K562 (cell line): ENCODE results near the gene NRXN2. TPM values are rescaled to one million over a fixed set of nuclear protein-coding genes. Genes with fewer than 3 reads are reported as not detected.

ENCODE experiments used
- ATF1 ChIP-seq, 2 experiments: fragments of 450-650 bp in 1 of 2; IDR thresholded peaks; 2 replicates each; pipeline ENCODE4 v1.6.1; 2016; ENCODE audit warnings: missing compliant biosample characterization in 1 of 2, missing genetic modification characterization in 1 of 2
- BRD4 ChIP-seq: fragments of 200-600 bp; sonication (generic); IDR thresholded peaks from 2 replicates; pipeline ENCODE4 v1.6.1; 2017; ENCODE audit warnings: inconsistent platforms
- CREB1 ChIP-seq, 2 experiments: sonication (generic) in 1 of 2; formaldehyde crosslinking in 1 of 2; IDR thresholded peaks; 2 replicates each; pipeline versions ENCODE4 v1.6.1 to v1.8.0; 2012 to 2022; ENCODE audit warnings: inconsistent platforms in 1 of 2, mild to moderate bottlenecking in 1 of 2, missing genetic modification reagents in 1 of 2, moderate library complexity in 1 of 2
- E2F6 ChIP-seq, 2 experiments: IDR thresholded peaks; 2 replicates each; pipeline ENCODE4 v1.6.1; 2011; ENCODE audit warnings: borderline replicate concordance in 1 of 2, control low read depth in 1 of 2, low read depth in 1 of 2, low read length in 1 of 2, mild to moderate bottlenecking in 1 of 2, mixed read lengths in 1 of 2, moderate library complexity in 1 of 2; ENCODE audit not compliant: insufficient read depth in 1 of 2, insufficient read length in 1 of 2, poor library complexity in 1 of 2, severe bottlenecking in 1 of 2; ENCODE audit errors: extremely low read depth in 1 of 2
- ELF1 ChIP-seq: fragments of 200-800 bp; sonication (Bioruptor generic); IDR thresholded peaks from 2 replicates; pipeline ENCODE4 v1.6.1; 2016; ENCODE audit warnings: missing genetic modification characterization, missing compliant biosample characterization
- EWSR1 ChIP-seq: fragments of 450-650 bp; IDR thresholded peaks from 2 replicates; pipeline ENCODE4 v1.6.1; 2018; ENCODE audit warnings: borderline replicate concordance, mild to moderate bottlenecking, low read depth, moderate library complexity; ENCODE audit not compliant: partially characterized antibody
- FUS ChIP-seq: fragments of 200-400 bp; formaldehyde crosslinking; optimal IDR thresholded peaks from 2 replicates; pipeline ENCODE3; 2017; ENCODE audit warnings: low read depth, low read length
- JUN ChIP-seq, 2 experiments: sonication (generic) in 1 of 2; formaldehyde crosslinking in 1 of 2; IDR thresholded peaks; 2 replicates each; pipeline versions ENCODE4 v1.6.1 to v1.8.0; 2012 to 2022; ENCODE audit warnings: borderline replicate concordance in 2 of 2, mild to moderate bottlenecking in 2 of 2, improper control_type of control experiment in 1 of 2, low read depth in 1 of 2, low read length in 1 of 2, missing genetic modification reagents in 1 of 2
- L3MBTL2 ChIP-seq: fragments of 450-650 bp; IDR thresholded peaks from 2 replicates; pipeline ENCODE4 v1.6.1; 2016; ENCODE audit warnings: mild to moderate bottlenecking, moderate library complexity
- MNT ChIP-seq, 2 experiments: fragments of 450-650 bp; conservative IDR thresholded peaks; 2 replicates each; pipeline ENCODE4 v1.6.1; 2017; ENCODE audit warnings: mild to moderate bottlenecking in 2 of 2, moderate library complexity in 2 of 2
- NR2F6 ChIP-seq: fragments of 450-650 bp; formaldehyde crosslinking; IDR thresholded peaks from 2 replicates; pipeline ENCODE4 v1.4.0; 2020; ENCODE audit warnings: mild to moderate bottlenecking
- PYGO2 ChIP-seq: fragments of 450-650 bp; IDR thresholded peaks from 2 replicates; pipeline ENCODE4 v1.6.1; 2016; ENCODE audit warnings: mild to moderate bottlenecking, missing genetic modification characterization, moderate library complexity, missing compliant biosample characterization
- RREB1 ChIP-seq: fragments of 250-450 bp; sonication (Bioruptor Pico); IDR thresholded peaks from 2 replicates; pipeline ENCODE4 v1.4.0; 2020
- RUNX1 ChIP-seq: sonication (generic); IDR thresholded peaks from 2 replicates; pipeline ENCODE4 v1.6.1; 2016; ENCODE audit warnings: antibody characterized with exemption, low read depth
- TCF3 ChIP-seq: sonication (generic); formaldehyde crosslinking; IDR thresholded peaks from 2 replicates; pipeline ENCODE4 v1.4.0; 2020; ENCODE audit warnings: mild to moderate bottlenecking, missing genetic modification reagents
- VEZF1 ChIP-seq: fragments of 200-800 bp; sonication (Bioruptor generic); IDR thresholded peaks from 2 replicates; pipeline ENCODE4 v1.6.1; 2017; ENCODE audit warnings: missing genetic modification characterization, missing compliant biosample characterization
- polyA plus RNA-seq, 8 experiments: library from polyadenylated mRNA; depleted of rRNA in 4 of 8; stranded (reverse) in 5 of 8; unstranded in 3 of 8; fragments of >200 nt; fragmentation: Nextera tagmentation in 2 of 8; fragmentation: Illumina TruSeq in 1 of 8; extraction: Ambion mirVana in 2 of 8; extraction: Trizol in 1 of 8; gene quantifications; 2 replicates each; pipeline versions ENCODE4 v1.2.1 to v1.2.3, GENCODE V29; 2011 to 2014; ENCODE audit warnings: inconsistent platforms in 1 of 8, missing spikeins in 1 of 8
- total RNA-seq, 7 experiments: library from RNA; depleted of rRNA in 6 of 7; stranded (reverse); fragments of >200 nt in 6 of 7; fragmentation: Illumina TruSeq in 2 of 7; extraction: Trizol in 2 of 7; gene quantifications; 2 replicates each; pipeline versions ENCODE4 v1.2.1 to v1.2.3, GENCODE V29; 2011 to 2021; ENCODE audit warnings: low replicate concordance in 1 of 7

Gene NRXN2
- total and polyA plus RNA-seq, 9 of the 15 experiments (the other 6 are each of a cell fraction or from before 2014, with no cell fraction given) = 0.07 to 0.47 (median 0.15) TPM; not detected in 4

GRCh38 chr11:64659417-64660144 lies 63.4 kb downstream of the NRXN2 start (continued):
- TF ChIP-seq JUN (IDR thresholded peaks at IDR 0.05; ENCODE audit: borderline replicate concordance, low read depth, low read length) = peak; percentile 95
- no peak for TF ChIP-seq JUN (CRISPR knock-in tag; IDR thresholded peaks at IDR 0.05; ENCODE audit: borderline replicate concordance)
- TF ChIP-seq EWSR1 = no peak
- TF ChIP-seq PYGO2 (tag) = no peak
- peak; percentile 73 for TF ChIP-seq L3MBTL2
- TF ChIP-seq VEZF1 (CRISPR knock-in tag) = no peak
- TF ChIP-seq ATF1 (CRISPR knock-in tag; IDR thresholded peaks at IDR 0.05) = no peak
- TF ChIP-seq ATF1 (tag; IDR thresholded peaks at IDR 0.05) = peak; percentile 56
- peak in 1 of 2 experiments; percentile 51; a peak in 2 of 4 replicates for TF ChIP-seq MNT (conservative IDR thresholded peaks at IDR 0.05)
- no peak for TF ChIP-seq CREB1 (IDR thresholded peaks at IDR 0.05)
- peak; percentile 72; the same call in 1 of the 2 replicates for TF ChIP-seq CREB1 (CRISPR knock-in tag; IDR thresholded peaks at IDR 0.05)
- no peak for TF ChIP-seq NR2F6 (CRISPR knock-in tag)
- TF ChIP-seq RREB1 (CRISPR knock-in tag) = no peak
- no peak for TF ChIP-seq RUNX1
- TF ChIP-seq ELF1 = no peak
- TF ChIP-seq TCF3 (CRISPR knock-in tag) = peak; percentile 69; the same call in 1 of the 2 replicates
- no peak for TF ChIP-seq BRD4
- peak in 1 of 2 experiments; percentile 43 for TF ChIP-seq E2F6 (IDR thresholded peaks at IDR 0.05; ENCODE audit: borderline replicate concordance in 1 of 2, extremely low read depth in 1 of 2, insufficient read depth in 1 of 2, insufficient read length in 1 of 2, low read depth in 1 of 2, low read length in 1 of 2, poor library complexity in 1 of 2, severe bottlenecking in 1 of 2)
- TF ChIP-seq FUS = no peak
